Testis (tissue), 2 donors: ENCODE measurements around the gene PPP2R1B.

ENCODE experiments used
- CTCF ChIP-seq, 3 experiments: fragments of 450-650 bp in 2 of 3; fragments of 200-600 bp in 1 of 3; sonication (generic) in 1 of 3; IDR thresholded peaks; one replicate each; pipeline ENCODE4 v1.5.1; 2016 to 2019; ENCODE audit warnings: antibody characterized with exemption in 3 of 3, mild to moderate bottlenecking in 2 of 3, moderate library complexity in 1 of 3
- POLR2A ChIP-seq: fragments of 450-650 bp; IDR thresholded peaks from one replicate; pipeline ENCODE4 v1.6.1; 2017; ENCODE audit warnings: antibody characterized with exemption, mild to moderate bottlenecking, moderate library complexity

DNA sequence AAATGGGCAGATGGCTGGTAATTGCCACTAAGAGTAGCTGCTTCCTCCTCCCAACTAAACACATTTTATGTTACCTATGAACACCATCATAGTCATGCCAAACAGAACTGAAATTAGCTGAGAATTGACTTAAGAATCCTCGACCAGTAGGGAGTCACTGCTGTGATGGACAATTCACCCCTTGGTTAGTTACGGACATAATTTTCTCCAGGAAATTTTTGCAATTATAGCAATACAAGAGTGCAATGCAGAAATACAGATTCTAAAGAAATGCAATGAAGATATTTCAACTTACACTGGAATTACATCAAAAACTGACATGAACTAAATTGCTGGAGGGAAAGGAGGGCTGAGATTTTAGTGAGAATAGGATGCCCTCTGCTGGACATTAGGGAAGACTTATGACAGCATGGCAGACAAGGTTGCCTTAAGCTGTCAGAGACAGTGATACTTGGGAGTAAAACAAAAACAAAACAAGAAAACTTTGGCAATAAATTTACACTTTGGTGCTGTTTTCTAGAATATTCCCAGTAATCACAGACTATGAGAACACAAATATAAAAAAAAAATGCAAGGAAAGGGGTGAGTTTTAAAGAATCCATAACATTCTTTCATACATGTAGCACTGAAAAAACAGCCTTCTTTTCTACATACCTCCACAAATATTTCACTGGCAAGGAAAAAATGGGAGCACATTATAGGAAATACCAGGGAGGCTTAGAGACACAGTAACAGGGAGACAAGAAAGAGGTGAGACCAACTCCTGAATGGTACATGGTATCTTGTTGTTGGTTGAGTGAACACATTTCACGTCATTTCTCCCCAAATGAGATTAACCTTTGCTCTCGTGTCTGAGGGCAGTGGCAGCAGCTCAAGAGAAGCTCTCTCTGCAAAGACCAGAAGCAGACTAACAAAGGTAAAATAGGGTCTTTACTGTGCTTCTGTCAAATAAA lies 11.2 kb upstream of the PPP2R1B start:
- TF ChIP-seq CTCF (IDR thresholded peaks at IDR 0.05) (peak; percentile 64 to 86 (median 84)), POLR2A (no peak)
